ENCODE measurements around the gene POU2F1.

The POU2F1 gene

GRCh38 chr1:167301355-167301754 lies 80.7 kb downstream of the POU2F1 start:
- no peak overlapping the region for H3K4me3 ChIP-seq (ENCODE audit: low read depth, low read length)
- no peak for TF ChIP-seq CTCF (IDR thresholded peaks at IDR 0.05; ENCODE audit: low read depth, low read length)

- TF ChIP-seq CTCF (IDR thresholded peaks at IDR 0.05; ENCODE audit: low read depth, low read length) = no peak
These were observed 83.5 kb downstream of the POU2F1 start for GRCh38 chr1:167304165-167304564.

GRCh38 chr1:167305059-167305705 lies 84.5 kb downstream of the POU2F1 start:
- no peak overlapping the region for H3K4me3 ChIP-seq (ENCODE audit: low read depth, low read length)
- TF ChIP-seq CTCF (IDR thresholded peaks at IDR 0.05; ENCODE audit: low read depth, low read length) = no peak

More at GRCh38 chr1:167304165-167304564, 83.5 kb downstream of the POU2F1 start:
- H3K4me3 ChIP-seq (ENCODE audit: low read depth, low read length) = no peak overlapping the region

GRCh38 chr1:167305706-167306277 lies 85.1 kb downstream of the POU2F1 start:
- H3K4me3 ChIP-seq (ENCODE audit: low read depth, low read length) = no peak overlapping the region
- TF ChIP-seq CTCF (IDR thresholded peaks at IDR 0.05; ENCODE audit: low read depth, low read length) = no peak

GRCh38 chr1:167310732-167311131 lies 90.0 kb downstream of the POU2F1 start:
- H3K4me3 ChIP-seq (ENCODE audit: low read depth, low read length) = no peak overlapping the region
- TF ChIP-seq CTCF (IDR thresholded peaks at IDR 0.05; ENCODE audit: low read depth, low read length) = no peak

GRCh38 chr1:167312871-167313270 lies 92.2 kb downstream of the POU2F1 start:
- H3K4me3 ChIP-seq (ENCODE audit: low read depth, low read length) = no peak overlapping the region
- no peak for TF ChIP-seq CTCF (IDR thresholded peaks at IDR 0.05; ENCODE audit: low read depth, low read length)

- TF ChIP-seq CTCF (IDR thresholded peaks at IDR 0.05; ENCODE audit: low read depth, low read length) = no peak
- no peak overlapping the region for H3K4me3 ChIP-seq (ENCODE audit: low read depth, low read length)
These were observed 94.0 kb downstream of the POU2F1 start for GRCh38 chr1:167314671-167315070.
